GM19397 (cell line): ENCODE data around the gene DOK7.
"Not testable (repeated sequence)": the region's sequence is repeated elsewhere in the genome, so short reads cannot be mapped to it uniquely, and the experiment has no call there.

ENCODE experiments used
- ATAC-seq: cut with Tn5 transposase; IDR thresholded peaks from one replicate; pipeline ENCODE4 v1.9.1; 2021; ENCODE audit warnings: mild to moderate bottlenecking, moderate library complexity; ENCODE audit not compliant: unreplicated experiment

DOK7 gene

DNA sequence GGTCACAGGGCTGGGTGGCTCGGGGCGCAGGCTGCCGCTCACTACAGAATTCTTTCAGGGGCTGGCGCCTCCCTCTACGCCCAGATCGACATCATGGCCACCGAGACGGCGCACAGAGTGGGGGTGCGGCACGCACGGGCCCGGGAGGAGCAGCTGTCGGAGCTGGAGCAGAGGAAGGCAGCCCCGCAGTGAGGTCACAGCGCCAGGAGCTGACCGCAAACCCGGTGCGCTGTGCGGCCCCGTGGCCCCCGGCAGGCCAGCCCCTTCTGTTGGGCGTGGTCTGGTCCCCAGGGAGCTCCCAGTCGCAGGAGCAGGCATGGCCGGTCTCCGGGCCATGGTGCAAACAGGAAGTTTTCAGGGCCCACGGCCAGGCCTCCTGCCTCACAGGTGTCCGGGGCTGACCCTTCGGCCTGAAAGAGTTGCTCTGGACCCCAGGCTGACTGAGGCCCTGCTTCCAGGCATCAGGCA, 37.6 kb downstream of the DOK7 start:
- no peak for ATAC-seq

DNA sequence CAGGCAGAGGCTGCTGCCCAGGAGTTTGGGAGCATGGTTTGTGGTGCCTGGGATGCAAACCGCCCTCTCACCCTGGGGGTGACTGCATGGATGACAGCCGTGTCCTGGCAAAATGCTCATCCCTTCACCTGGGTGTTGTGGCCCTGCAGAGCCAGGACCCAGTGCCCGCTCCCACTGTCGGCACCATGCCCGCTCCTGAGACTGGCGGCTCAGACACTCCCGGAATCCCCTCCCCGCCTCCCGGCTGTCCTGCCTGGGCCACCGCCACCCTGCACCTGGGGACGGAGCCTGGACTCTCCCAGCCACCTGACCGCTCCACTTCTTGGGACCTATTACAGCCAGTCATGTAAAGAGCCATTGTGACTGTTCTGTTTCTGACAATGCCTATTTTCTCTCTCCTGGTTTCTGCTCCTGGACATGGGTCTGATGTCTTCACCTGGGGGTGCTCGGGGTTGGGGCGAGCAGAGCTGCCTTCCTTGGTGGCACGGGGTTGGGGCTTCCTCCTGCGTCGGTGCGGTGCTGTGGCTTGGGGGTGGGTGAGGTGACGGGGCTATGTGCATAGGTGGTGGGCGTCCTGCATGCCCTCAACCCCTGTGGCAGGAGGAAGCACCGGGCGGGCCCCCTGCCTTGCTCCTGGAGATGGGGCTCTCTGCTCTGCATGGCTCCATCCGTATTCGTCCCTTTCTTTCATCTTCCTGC, 38.2 kb downstream of the DOK7 start:
- no peak for ATAC-seq

DNA sequence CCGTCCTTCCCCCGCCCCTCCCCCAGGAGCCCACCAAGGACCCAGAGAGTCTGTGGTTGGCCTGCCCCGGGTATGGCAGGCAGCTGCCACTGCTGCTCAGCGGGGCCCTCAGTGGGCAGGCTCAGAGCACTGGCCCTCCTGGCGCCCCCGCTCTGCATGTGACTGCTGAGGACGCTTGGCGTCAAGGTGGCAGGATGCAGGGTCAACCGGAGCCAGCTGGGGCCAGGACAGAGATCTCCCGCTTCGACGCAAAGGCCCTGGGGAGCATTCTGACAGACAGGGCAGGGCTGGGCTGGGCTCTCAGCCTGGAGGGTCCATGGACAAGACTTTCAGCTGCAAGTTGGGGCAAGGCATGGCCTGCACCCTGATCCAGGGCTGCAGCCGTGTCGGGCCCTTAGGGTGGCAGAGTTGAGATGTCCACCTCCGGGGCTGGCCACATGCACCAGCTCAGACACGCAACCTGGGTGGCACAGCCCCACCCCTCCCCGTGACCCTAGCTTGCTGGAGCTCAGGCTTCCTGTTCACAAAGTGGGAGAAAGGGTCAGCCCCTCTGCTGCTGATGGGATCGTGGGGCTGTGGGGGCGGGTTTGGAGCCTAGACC, 38.8 kb downstream of the DOK7 start:
- no peak for ATAC-seq

DNA sequence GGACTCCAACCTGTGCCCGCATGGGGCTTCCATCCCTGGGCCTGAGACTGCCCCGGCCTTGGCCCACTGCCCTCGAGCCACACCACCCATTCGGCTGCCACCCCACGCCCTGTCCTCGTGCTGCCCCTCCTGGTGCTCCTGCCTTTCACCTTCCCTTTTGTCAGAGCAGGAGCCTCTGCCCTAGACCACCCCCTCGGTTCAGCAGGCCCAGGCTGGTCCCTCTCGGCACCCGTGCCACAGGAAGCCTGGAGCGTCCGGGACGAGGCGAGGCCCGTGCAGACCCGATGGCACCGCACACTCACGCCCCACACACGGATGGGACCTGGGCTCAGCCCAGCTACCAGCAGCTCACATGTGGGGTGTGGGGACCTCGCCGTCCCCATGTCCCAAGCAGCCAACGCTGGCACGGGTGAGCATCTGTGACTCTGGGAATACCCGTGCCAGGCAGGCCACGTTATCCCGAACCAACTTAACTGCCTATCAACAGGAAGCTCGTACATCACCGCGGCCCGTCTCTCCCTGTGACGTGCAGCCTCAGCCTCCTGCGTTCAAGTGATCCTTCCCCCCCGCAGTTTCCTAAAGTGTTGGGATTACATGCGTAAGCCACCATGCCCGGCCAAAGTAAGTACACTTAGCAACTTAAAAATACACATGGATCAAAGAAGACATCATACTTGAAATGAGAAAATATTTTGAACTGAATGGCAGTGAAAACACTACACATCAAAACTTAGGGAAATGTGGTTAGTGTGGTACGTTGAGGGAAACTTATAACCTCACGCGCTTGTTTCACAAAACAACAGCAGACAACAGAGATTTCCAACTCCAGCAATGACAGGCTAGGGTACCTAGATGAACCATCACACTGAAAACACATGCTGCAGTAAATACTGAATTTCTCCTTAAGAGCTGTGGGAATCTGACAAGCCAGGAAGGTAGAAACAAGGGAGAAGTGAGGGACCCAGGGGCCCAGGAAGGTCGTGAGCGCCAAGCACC, 40.1 kb downstream of the DOK7 start:
- no peak for ATAC-seq

DNA sequence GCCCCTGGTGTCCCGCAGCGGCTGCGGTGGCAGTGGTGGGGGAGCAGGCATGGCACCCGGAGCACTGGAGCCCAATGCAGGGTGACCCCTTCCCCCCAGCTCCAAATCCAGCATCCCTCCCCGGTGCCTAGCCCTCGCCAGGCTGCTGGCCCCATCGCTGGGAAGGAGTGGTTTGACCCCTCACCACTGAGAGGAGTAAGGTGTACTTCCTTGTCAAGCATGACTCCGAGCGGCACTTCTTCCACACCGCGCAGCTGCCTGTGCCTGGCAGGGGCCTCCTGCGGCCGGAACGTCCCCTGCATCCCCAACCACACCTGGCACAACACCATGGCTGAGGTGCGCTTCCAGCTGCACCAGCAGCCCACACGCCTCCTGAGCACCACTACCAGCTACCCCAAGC, 42.1 kb downstream of the DOK7 start:
- ATAC-seq: no peak

DNA sequence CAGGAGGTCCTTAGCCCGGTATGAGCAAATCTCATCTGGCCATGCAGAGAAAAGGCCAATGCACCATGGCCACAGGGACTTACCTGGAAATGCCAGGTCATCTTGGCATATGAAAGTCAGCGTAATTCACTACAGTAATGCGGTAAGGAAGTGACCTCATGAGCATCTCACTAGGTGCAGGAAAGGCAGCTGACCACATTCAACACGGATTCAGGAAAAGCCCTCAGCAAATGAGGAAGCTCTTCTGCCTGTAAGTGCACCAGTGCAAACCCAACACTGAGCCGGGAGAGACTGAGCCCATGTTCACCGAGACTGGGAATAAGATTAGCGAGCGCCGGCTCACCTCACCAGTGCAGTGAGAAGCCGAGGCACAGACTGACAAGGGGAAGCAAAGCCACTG, 45.4 kb downstream of the DOK7 start:
- ATAC-seq: no peak

DNA sequence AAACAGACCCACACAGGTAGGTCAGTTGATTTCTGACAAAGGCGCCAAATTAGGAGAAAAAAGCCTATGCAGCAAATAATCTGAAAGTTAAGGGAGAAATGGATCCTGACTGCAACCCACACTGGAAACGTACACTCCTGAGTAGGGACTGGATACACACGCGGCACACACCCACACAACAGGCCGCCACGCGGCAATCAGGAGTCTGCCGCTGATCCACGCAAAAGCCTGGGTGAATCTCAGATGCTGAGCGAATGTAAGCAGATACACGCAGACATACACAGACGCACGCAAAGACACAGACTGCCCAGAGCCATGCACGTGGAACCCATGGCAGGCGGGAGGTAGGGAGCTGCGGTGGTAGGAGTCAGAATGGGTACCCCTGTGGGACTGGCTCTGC, 47.4 kb downstream of the DOK7 start:
- ATAC-seq: no peak

DNA sequence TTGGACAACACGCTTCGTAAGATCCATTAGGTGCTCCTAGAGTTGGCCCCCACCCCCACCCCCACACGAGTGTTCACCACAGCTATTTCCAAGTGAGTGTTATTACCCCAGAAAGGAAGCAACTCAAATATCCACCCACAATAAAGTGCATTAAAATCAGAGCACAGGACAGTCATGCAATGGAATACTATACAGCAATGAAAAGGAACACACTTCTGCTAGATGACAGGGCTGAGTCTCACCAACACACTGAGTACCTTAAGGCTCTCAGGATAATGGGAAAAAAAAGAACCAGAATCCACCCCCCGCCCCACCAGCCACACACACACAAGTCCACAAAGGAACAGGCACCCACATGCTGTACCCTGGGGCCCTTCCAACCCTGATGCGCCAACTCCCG, 48.1 kb downstream of the DOK7 start:
- no peak for ATAC-seq

DNA sequence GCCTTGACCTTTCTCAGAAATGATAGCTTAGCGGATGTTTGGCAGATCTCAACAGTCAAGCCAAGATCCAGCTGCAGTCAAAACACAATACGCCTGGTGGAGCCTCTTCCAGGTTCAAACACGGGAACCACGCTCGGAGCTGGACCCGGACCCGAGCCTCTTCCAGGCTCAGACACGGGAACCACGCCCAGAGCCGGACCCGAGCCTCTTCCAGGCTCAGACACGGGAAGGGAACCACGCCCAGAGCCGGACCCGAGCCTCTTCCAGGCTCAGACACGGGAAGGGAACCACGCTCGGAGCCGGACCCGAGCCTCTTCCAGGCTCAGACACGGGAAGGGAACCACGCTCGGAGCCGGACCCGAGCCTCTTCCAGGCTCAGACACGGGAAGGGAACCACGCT, 48.5 kb downstream of the DOK7 start:
- ATAC-seq: not testable (repeated sequence)

DNA sequence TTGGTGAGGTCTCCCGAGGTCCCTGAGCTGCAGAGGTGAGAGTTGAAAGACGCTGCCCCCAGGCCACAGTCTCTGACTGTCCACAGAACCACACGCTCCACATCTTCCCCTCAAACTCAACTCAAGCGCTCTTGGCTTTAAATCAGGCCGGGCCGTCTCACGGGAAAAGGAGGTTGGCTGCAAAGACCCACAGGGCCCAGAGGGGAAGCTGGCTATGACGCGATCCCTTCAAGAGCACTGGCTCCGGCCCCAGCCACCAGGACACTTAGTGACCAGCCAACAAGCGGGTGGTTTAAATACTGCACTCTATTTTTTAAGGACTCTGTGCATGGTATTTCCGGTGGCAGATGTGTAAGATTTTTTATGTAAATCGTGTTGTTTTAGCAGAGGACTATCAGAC, 49.2 kb downstream of the DOK7 start:
- no peak for ATAC-seq

DNA sequence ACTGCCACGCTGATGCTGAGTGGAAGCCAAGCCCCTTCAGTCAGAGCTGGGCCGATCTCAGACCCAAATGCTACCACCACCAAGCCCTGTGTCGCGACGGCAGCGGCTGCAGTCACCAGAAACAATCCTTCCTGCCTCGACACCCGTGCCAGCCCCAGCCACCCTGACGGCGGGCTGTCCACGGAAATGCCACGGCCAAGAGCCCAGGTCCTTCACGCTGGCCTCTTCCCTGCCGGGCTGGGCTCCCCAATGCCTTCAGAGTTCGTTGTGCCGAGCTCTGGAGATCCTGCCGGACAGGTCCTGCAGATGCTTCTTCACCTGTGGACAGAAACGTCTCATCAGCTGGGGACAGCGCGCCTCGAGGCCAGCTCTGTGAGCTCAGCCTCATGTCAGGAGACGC, 49.6 kb downstream of the DOK7 start:
- ATAC-seq: no peak

DNA sequence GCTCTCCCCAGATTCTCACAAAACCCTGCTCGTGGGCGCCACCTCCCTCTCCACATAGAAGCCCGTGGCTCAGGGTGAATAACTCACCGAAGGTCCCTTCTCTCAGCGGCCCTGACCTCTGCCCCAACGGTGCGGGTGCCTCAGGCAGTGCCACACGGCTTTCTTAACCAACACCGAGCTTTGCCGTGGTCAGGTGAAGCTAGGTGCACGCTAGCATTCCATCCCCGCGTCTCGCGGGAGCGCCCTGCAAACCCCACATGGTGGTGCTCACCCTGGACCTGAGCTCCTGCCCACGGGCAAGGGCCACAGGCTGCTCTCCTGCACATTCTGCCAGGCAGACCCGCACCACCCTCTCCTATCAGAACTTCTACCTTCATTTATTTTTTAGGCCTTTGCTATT, 50.7 kb downstream of the DOK7 start:
- no peak for ATAC-seq

DNA sequence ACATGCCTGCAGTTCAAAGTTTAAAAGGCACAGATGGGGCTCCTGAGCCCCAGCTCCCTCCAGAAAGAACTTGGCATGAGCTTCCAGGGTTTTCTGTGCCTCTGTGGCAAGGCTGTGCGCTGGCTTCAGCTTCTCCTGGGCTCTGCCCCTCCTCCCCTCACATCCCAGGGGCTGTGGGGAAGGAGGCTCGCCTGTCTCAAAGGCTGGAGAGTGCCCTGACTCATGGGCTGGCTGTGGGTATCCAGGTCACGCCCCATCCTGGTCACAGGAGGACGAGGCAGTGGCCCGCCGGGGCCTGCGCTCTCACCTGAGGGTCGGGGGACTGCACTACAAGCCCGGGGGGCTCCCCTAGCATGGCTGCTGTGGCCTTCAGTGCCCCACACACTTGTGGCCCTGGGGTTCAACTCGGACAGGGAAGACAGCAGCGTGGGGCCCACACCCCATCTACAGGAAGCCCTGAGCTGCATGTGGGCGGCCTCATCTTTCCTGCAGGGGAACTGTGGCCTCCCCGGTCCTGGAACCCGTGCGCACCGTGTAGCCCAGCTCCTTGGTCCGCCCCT, 51.2 kb downstream of the DOK7 start:
- ATAC-seq: no peak

DNA sequence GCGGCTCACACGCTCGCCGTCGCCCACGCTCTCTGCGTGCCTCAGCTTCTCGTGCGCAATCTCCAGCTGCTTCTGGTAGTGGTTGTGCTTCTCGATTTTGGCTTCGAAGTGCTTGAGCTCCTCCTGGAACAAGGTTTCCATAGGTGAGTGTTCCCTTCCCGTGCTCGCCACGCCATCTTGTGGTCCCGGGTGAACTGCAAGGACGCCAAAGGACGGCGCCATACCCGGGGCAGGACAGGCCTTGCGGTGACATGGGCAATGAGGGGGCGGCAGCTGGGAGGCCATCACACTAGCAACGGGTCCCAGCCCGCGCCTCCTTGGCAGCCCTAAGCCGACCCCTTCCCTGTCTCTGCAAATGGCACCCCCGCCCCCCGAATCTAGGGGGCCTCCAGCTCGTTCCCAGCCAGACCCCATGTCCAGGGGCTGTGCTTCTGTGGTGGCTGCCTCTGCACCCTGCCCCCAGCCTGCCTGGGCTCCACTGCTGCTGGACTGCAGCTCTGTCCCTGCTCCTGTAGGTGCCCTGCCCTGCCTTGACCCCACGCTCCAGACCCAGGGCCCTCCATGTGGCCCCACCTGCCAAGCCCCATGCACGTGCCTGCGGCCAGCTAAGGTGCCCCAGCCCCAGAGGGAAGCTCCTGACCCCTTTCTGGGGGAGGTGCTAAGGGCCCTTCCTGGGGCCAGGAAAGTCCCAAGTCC, 51.8 kb downstream of the DOK7 start:
- no peak for ATAC-seq

DNA sequence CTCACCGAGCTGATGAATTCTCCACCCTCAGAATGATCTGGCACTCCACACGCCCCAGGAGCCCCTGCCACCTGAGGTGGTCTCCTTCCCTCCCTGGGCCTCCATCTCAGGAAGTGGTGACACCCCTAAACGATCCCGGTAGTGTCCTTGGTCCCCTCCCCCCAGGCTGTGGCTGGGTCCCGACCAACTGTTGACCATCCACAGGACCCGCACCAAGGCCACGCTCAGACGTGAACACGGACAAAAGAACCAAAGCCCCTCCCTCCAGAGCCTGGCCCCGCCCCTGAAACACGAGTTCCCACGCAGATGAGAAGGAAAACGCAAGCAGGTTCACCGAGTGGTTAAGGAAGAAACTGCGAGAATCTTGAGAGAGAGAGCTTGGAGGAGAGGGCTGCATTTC, 52.5 kb downstream of the DOK7 start:
- ATAC-seq: no peak

DNA sequence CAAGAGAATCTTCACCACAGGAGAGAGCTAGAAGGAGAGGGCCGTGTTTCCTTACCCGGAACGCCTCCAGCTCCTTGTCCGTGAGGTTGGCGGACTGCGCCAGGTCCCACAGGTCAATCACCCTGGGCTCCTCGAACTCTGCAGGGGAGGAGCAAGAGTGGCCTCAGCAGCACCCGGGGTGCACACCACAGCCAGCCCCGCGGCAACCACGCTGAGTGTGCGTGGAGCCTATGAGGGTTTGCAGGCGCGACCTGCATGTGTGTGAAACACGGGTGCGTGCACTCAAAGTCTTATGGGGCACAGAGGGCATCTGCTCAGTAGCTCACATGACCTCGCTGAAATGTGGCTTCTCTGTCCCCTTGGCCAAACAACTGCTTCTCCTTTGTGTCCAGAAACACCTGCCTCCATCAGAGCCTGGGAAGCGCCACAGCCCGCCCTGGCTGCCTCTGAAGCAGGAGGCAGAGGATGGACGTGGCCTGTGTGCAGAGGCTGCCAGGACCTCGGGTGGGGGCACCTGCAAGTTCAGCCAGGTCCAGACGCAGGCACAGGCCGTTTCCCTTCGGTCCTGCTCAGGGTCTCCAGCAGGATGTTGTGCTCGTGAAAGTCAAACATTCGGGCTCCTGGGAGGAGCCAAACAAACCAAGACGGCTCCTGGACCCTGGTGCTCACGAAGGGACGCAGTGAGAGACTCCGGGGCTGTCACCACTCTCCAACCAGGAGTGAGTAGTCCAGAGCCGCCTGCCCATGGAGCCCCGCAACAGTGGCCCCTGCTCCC, 53.1 kb downstream of the DOK7 start:
- no peak for ATAC-seq

DNA sequence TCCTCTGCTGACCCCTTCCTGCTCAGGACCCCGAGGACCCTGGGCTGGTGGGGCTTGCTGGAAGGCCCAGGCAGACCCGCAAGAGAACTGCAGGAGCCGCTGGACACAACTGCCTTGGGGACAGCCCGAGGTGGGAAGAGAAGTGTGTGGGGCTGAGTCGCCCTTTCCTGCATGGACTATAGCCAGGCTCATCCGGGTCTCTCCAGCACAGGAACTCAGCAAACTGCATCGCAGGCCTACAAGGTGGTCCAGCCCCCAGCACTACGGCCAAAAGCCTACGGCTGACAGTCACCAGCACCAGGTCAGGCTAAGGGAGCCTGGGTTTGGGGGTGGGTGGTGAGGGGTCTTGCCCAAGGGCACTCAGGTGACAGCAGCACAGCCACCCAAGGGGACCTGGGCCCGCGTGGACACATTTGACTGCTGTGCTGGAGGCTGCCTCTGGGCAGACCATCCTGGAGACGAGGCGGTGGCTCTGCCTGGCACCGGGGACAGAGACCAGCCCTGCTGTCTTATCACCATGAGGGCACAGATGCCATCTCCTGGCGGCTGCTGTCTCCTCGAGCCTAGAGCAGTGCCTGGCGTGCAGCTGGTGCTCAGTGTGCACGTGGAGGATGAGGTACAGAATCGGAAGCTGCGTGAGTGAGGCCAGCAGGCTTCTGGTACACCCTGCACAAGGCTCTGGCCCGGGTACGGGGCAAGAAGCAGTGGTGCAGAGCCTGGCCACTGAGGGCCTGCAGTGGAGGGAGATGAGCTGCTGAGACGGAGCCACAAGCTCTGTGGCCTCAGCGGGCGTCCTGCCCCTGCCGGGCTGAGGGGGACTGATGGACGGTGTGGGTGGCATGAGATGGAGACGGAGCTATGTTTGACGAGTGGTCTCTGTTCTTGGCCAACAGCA, 54.0 kb downstream of the DOK7 start:
- ATAC-seq: no peak

DNA sequence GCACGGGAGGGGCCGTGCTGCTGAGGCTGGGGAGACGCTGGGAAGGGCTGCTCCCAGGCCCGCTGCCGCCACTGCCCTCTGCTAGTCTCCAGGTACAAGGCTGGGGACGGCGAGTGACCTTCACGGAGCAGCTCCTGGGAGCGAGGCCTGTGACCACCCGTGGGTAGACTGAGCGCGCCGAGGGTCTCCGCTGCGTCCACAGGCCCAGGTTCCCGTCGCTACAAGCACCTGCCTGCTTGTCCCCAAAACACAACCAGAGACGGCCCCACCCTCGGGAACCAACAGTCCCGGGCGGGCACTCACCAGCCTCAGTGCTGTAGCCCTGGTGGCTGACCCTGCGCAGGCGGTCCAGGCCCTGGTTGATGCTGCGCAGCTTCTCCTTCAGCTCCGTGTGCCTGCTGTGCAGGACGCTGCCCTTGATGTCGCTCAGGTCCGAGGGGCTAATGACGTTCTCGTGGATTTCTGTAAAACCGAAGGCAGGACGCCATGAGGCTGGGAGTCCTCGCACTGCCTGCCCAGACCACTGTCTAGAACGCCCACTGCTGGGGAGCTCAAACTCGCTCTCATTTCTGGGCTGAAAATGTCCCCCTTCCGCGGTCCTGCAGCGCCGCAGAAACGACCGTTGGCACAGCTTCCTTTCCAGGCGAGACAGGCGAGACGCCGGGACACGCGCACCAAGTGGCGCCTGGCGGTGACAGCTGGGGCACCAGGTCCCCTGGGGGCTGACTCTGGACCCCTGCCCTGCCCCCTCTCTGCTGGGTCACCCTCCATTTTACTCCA, 54.8 kb downstream of the DOK7 start:
- no peak for ATAC-seq
